NCI-H510A (cell line): ENCODE measurements around the gene RTEL1.
A peak's percentile ranks its signal among the peaks of the same experiment; 100 is the strongest.
"Not testable (repeated sequence)": the region's sequence is repeated elsewhere in the genome, so short reads cannot be mapped to it uniquely, and the experiment has no call there.

Source experiments
- DNase-seq: peaks from one replicate; lab custom pipeline; 2025; lab: John Stamatoyannopoulos, UW

The RTEL1 gene, protein sequence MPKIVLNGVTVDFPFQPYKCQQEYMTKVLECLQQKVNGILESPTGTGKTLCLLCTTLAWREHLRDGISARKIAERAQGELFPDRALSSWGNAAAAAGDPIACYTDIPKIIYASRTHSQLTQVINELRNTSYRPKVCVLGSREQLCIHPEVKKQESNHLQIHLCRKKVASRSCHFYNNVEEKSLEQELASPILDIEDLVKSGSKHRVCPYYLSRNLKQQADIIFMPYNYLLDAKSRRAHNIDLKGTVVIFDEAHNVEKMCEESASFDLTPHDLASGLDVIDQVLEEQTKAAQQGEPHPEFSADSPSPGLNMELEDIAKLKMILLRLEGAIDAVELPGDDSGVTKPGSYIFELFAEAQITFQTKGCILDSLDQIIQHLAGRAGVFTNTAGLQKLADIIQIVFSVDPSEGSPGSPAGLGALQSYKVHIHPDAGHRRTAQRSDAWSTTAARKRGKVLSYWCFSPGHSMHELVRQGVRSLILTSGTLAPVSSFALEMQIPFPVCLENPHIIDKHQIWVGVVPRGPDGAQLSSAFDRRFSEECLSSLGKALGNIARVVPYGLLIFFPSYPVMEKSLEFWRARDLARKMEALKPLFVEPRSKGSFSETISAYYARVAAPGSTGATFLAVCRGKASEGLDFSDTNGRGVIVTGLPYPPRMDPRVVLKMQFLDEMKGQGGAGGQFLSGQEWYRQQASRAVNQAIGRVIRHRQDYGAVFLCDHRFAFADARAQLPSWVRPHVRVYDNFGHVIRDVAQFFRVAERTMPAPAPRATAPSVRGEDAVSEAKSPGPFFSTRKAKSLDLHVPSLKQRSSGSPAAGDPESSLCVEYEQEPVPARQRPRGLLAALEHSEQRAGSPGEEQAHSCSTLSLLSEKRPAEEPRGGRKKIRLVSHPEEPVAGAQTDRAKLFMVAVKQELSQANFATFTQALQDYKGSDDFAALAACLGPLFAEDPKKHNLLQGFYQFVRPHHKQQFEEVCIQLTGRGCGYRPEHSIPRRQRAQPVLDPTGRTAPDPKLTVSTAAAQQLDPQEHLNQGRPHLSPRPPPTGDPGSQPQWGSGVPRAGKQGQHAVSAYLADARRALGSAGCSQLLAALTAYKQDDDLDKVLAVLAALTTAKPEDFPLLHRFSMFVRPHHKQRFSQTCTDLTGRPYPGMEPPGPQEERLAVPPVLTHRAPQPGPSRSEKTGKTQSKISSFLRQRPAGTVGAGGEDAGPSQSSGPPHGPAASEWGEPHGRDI (N-terminal part only)

DNA sequence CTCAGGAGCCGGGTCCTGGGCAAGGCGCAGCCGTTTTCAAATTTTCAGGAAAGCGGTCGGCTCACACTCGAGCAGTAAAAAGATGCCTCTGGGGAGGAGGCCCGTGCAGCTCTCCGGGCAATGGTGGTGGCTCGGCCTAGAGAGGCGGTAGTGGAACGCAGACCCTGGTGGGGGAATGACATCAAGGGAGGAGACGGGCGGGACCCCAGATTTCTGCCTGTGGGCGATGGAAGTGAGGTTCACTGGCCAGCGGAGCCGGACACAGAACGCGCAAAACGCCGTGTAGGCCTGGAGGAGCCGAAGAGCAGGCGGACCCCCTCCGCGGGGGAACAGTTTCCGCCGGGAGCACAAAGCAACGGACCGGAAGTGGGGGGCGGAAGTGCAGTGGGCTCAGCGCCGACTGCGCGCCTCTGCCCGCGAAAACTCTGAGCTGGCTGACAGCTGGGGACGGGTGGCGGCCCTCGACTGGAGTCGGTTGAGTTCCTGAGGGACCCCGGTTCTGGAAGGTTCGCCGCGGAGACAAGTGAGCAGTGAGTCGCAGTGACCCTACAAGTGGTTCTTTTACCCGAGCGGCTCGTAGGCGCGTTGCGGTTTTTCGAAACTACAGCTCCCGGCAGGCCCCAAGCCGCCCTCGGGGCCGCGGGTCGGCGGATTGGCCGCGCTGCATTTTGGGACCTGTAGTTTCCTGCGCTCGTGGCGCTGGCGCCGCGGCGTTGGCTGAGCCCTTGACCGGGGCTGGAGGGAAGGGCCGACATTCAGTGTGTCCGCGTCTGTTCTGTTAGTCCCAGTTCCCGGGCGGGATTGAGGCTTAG is at the start of gene RTEL1:
Gene RTEL1, plus strand, starts transcription at position 376 of the 812 bp plus-strand sequence. CDS start 1,091 bp downstream, outside the sequence.
- peak; percentile 81 for DNase-seq

- no peak for DNase-seq
These were observed 47.3 kb upstream of the RTEL1 start for GRCh38 chr20:63610581-63611435.

- no peak for DNase-seq
These were observed 46.5 kb upstream of the RTEL1 start for GRCh38 chr20:63611646-63612045.

- no peak for DNase-seq
These were observed 45.7 kb upstream of the RTEL1 start for GRCh38 chr20:63612276-63612931.

- not testable (repeated sequence) for DNase-seq
These were observed 44.1 kb upstream of the RTEL1 start for GRCh38 chr20:63613863-63614594.

- DNase-seq: no peak
These were observed 40.8 kb upstream of the RTEL1 start for GRCh38 chr20:63617092-63617875.

DNA sequence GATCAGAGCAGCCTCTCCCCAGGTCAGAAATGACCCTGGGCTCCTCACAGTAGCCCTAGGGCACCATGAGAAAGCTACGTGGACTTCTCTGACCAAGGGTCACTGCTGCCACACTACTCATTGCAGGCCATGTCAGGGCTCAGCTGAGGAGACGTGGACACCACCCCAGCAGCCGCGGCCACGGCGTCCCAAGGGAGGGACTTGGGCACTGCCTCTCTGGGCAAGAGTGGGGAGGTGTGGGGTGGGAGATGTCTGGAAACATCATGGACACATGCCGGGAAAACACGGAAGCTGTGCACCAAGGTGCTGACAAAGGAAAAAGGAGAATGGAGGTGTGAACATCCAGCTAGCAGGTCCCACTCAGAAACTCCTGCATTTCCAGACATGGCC is 40.2 kb upstream of the RTEL1 start:
- DNase-seq: no peak

- no peak for DNase-seq
These were observed 39.7 kb upstream of the RTEL1 start for GRCh38 chr20:63618291-63618980.

DNA sequence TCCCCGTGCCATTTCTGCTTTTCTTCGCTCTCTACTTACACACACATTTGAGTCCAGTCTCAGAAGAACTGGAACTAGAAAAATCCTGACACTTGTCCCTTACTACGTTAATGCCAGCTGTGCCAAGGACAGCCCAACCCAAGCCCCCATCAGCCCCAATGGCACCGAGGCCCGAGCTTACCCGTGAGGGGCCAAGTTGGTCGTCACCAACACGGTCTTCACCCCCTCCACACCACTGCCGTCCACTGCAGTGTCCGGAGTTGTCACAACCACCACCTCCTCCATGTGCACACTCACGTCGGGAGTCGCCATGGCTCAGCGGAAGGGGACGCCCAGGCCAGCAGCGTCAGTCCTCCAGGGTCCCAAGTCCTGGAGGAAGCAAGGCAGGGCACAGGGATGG is 39.0 kb upstream of the RTEL1 start:
- no peak for DNase-seq

- DNase-seq: no peak
These were observed 38.6 kb upstream of the RTEL1 start for GRCh38 chr20:63619505-63619904.

- DNase-seq: no peak
These were observed 37.1 kb upstream of the RTEL1 start for GRCh38 chr20:63620991-63621390.

DNA sequence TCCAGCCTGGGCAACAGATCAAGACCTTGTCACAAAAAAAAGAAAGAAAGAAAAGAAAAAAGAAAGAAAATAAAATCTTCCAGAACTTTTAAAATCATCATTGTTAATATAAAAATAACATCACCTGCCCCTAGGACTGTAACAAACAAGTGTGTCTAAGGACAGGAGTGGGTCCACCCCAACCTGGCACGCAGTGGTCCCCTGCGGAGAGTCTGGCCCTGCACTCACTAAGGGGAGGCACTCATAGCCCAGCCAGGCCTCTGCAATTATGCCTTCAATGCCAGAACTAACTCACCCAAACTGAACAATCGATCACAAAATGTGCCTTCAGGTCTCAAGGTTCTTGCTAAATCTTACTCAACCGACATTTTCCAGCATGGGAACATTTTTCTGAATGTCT is 36.0 kb upstream of the RTEL1 start:
- DNase-seq: no peak

- DNase-seq: no peak
These were observed 35.4 kb upstream of the RTEL1 start for GRCh38 chr20:63622732-63623131.

DNA sequence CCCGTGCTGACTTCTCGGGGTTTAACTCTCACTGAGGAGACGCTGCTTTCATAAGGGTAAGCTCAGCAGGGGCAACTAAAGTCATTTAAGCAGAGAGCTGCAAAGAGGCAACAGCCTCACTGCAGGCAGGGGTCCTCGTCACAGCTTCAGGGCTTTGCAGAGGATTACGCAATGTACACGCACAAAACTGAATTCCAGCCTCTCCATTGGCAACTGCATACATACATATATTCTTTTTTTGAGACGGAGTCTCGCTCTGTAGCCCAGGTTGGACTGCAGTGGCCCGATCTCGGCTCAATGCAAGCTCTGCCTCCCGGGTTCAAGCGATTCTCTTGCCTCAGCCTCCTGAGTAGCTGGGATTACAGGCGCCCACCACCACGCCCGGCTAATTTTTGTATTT is 33.6 kb upstream of the RTEL1 start:
- DNase-seq: no peak

DNA sequence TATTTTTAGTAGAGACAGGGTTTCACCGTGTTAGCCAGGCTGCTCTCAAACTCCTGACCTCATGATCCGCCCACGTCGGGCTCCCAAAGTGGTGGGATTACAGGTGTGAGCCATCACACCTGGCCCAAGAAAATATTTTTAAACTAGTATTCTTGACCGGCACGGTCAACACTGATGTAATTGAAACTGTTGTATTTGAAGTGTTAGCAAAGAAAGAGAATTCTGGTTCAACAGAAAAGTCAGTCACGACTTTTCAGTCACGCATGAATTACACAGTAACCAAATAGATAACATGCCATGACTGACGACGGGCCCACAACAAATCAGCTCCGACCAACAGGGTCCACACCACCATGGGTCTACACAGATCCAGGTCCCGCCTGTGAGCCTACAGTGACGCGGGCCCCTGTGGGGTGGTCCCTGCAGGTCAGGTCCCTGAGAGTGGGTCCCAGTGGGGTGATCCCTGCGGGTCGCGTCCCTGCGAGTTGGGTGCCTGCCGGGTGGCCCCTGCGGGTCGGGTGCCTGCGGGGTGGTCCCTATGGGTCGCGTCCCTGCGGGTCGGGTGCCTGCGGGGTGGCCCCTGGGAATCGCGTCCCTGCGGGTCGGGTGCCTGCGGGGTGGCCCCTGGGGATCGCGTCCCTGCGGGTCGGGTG is 32.2 kb upstream of the RTEL1 start:
- DNase-seq: no peak

GRCh38 chr20:63626424-63627128 is 31.5 kb upstream of the RTEL1 start, which contains the start of gene GMEB2:
Gene GMEB2 (minus strand): TSS chr20:63627101. CDS start chr20:63619397, 7,704 bp downstream.
- peak; percentile 72 for DNase-seq
